H1 (cell line): ENCODE measurements around the gene ARHGEF6. TPM values are rescaled to one million over a fixed set of nuclear protein-coding genes. Genes with fewer than 3 reads are reported as not detected.

Experiments
- CTCF ChIA-PET: fragments of 300-600 bp; sonication (Branson Sonifier 250); formaldehyde crosslinking; loops from one replicate; lab custom pipeline; 2021; ENCODE audit not compliant: partially characterized antibody; lab: Charles Lee
- POLR2A ChIA-PET: fragments of 300-600 bp; sonication (Branson Sonifier 250); formaldehyde crosslinking; loops from one replicate; lab custom pipeline; 2021; ENCODE audit warnings: inconsistent platforms; ENCODE audit not compliant: partially characterized antibody; lab: Charles Lee
- DNase-seq, 2 experiments: peaks; one replicate each; pipeline versions ENCODE4 v3.0.0 to v3.0.0-alpha.2; 2010 to 2022; ENCODE audit warnings: low spot score in 2 of 2, low read depth in 1 of 2, mixed read lengths in 1 of 2
- FAIRE-seq: peaks from 2 replicates; lab custom pipeline; 2011; peaks lifted over from hg19 to GRCh38; lab: Jason Lieb, UNC
- H2AFZ ChIP-seq: 2 replicates; pipeline ENCODE4 v1.8.1; 2012; ENCODE audit warnings: low read length, inconsistent platforms
- H2AK5ac ChIP-seq: 2 replicates; pipeline ENCODE4 v1.6.1; 2013; ENCODE audit warnings: low read depth, low read length
- H2BK120ac ChIP-seq: replicated peaks from 2 replicates; pipeline ENCODE3; 2013; ENCODE audit warnings: low read depth, low read length, inconsistent platforms
- H2BK12ac ChIP-seq: 2 replicates; pipeline ENCODE4 v1.6.1; 2013; ENCODE audit warnings: low read depth, low read length
- H2BK15ac ChIP-seq: 2 replicates; pipeline ENCODE4 v1.6.1; 2013; ENCODE audit warnings: low read length
- H2BK20ac ChIP-seq: 2 replicates; pipeline ENCODE4 v1.6.1; 2013; ENCODE audit warnings: low read length
- H2BK5ac ChIP-seq: 2 replicates; pipeline ENCODE4 v1.6.1; 2013; ENCODE audit warnings: low read depth, low read length
- H3K14ac ChIP-seq: 2 replicates; pipeline ENCODE4 v1.6.1; 2013; ENCODE audit warnings: inconsistent platforms; ENCODE audit not compliant: insufficient read length
- H3K18ac ChIP-seq: 2 replicates; pipeline ENCODE4 v1.6.1; 2013; ENCODE audit warnings: low read length; ENCODE audit errors: extremely low read depth
- H3K23ac ChIP-seq: 2 replicates; pipeline ENCODE4 v1.6.1; 2013; ENCODE audit warnings: inconsistent platforms; ENCODE audit not compliant: insufficient read length
- H3K23me2 ChIP-seq: 2 replicates; pipeline ENCODE4 v1.6.1; 2013; ENCODE audit warnings: low read depth, low read length
- H3K27ac ChIP-seq: 2 replicates; pipeline ENCODE4 v1.6.1; 2011; ENCODE audit warnings: low read depth, low read length, inconsistent platforms
- H3K27me3 ChIP-seq, 4 experiments: replicated peaks in 1 of 4; 1 replicate in 1 of 4; 2 replicates in 3 of 4; pipeline versions ENCODE4 v1.6.1 to v1.8.1; 2011 to 2013; ENCODE audit warnings: low read length in 3 of 4, mild to moderate bottlenecking in 3 of 4, inconsistent platforms in 2 of 4, mixed read lengths in 2 of 4, moderate library complexity in 1 of 4; ENCODE audit not compliant: control insufficient read depth in 3 of 4, insufficient read depth in 3 of 4; ENCODE audit errors: extremely low read depth in 1 of 4
- H3K36me3 ChIP-seq, 4 experiments: 2 replicates each; pipeline versions ENCODE4 v1.6.1 to v1.8.1; 2011 to 2013; ENCODE audit warnings: mild to moderate bottlenecking in 4 of 4, low read length in 3 of 4, moderate library complexity in 2 of 4, control low read depth in 1 of 4, inconsistent platforms in 1 of 4; ENCODE audit not compliant: insufficient read depth in 4 of 4, control insufficient read depth in 2 of 4
- H3K4ac ChIP-seq: replicated peaks from 2 replicates; pipeline ENCODE3; 2013; ENCODE audit warnings: low read length, low read depth, mixed read lengths, inconsistent platforms; ENCODE audit not compliant: insufficient read length
- H3K4me1 ChIP-seq, 4 experiments: replicated peaks in 1 of 4; 1 replicate in 1 of 4; 2 replicates in 3 of 4; pipeline versions ENCODE4 v1.6.1 to v1.8.1; 2011 to 2013; ENCODE audit warnings: low read length in 3 of 4, inconsistent platforms in 2 of 4, mixed read lengths in 1 of 4; ENCODE audit not compliant: insufficient read depth in 4 of 4, control insufficient read depth in 3 of 4
- H3K4me2 ChIP-seq, 2 experiments: 2 replicates each; pipeline versions ENCODE4 v1.6.1 to v1.8.1; 2011 to 2013; ENCODE audit warnings: low read depth in 2 of 2, low read length in 2 of 2, control low read depth in 1 of 2, inconsistent platforms in 1 of 2, mild to moderate bottlenecking in 1 of 2; ENCODE audit not compliant: insufficient read depth in 1 of 2
- H3K4me3 ChIP-seq, 4 experiments: fragments of 200-600, 300-600 bp in 1 of 4; sonication (generic), shearing (Covaris generic), sonication (Bioruptor Twin) in 1 of 4; 2 replicates each; pipeline versions ENCODE4 v1.5.1 to v1.8.1; 2011 to 2016; ENCODE audit warnings: low read length in 4 of 4, low read depth in 3 of 4, control low read depth in 2 of 4, inconsistent platforms in 2 of 4, mild to moderate bottlenecking in 2 of 4, mixed read lengths in 1 of 4, moderate library complexity in 1 of 4; ENCODE audit not compliant: insufficient read depth in 2 of 4; ENCODE audit errors: extremely low read depth in 1 of 4
- H3K56ac ChIP-seq: replicated peaks from 2 replicates; pipeline ENCODE3; 2013; ENCODE audit warnings: low read depth, mild to moderate bottlenecking, mixed read lengths, low read length, inconsistent platforms; ENCODE audit not compliant: insufficient read length
- H3K79me1 ChIP-seq: 2 replicates; pipeline ENCODE4 v1.6.1; 2013; ENCODE audit warnings: low read depth, low read length, control low read depth
- H3K79me2 ChIP-seq, 2 experiments: 2 replicates each; pipeline versions ENCODE4 v1.6.1 to v1.8.1; 2012 to 2013; ENCODE audit warnings: low read length in 2 of 2, mild to moderate bottlenecking in 2 of 2, inconsistent platforms in 1 of 2; ENCODE audit not compliant: insufficient read depth in 2 of 2, control insufficient read depth in 1 of 2
- H3K9ac ChIP-seq, 4 experiments: replicated peaks in 1 of 4; 1 replicate in 1 of 4; 2 replicates in 3 of 4; pipeline versions ENCODE4 v1.6.1 to v1.8.1; 2011 to 2013; ENCODE audit warnings: low read depth in 3 of 4, low read length in 3 of 4, control low read depth in 2 of 4, mild to moderate bottlenecking in 2 of 4, moderate library complexity in 2 of 4, inconsistent platforms in 1 of 4; ENCODE audit errors: extremely low read depth in 1 of 4
- H3K9me3 ChIP-seq, 2 experiments: 2 replicates each; pipeline versions ENCODE4 v1.6.1 to v1.8.1; 2012 to 2013; ENCODE audit warnings: mild to moderate bottlenecking in 2 of 2, moderate library complexity in 2 of 2, control low read depth in 1 of 2, inconsistent platforms in 1 of 2, low read depth in 1 of 2, low read length in 1 of 2, mixed read lengths in 1 of 2; ENCODE audit not compliant: insufficient read depth in 2 of 2
- H4K20me1 ChIP-seq, 2 experiments: replicated peaks in 1 of 2; 2 replicates each; pipeline versions ENCODE3 to v1.8.1; 2011 to 2013; ENCODE audit warnings: inconsistent platforms in 2 of 2, low read length in 2 of 2, mild to moderate bottlenecking in 1 of 2; ENCODE audit not compliant: insufficient read depth in 2 of 2, control insufficient read depth in 1 of 2
- H4K5ac ChIP-seq: 2 replicates; pipeline ENCODE4 v1.6.1; 2013; ENCODE audit warnings: low read length, low read depth, mixed read lengths, inconsistent platforms; ENCODE audit not compliant: insufficient read length
- H4K8ac ChIP-seq: 2 replicates; pipeline ENCODE4 v1.8.0; 2013; ENCODE audit warnings: mild to moderate bottlenecking, moderate library complexity, low read length, inconsistent platforms; ENCODE audit not compliant: insufficient read depth; ENCODE audit errors: extremely low read depth
- H4K91ac ChIP-seq: replicated peaks from 2 replicates; pipeline ENCODE3; 2013; ENCODE audit warnings: low read length, mixed read lengths, inconsistent platforms; ENCODE audit not compliant: insufficient read length
- BRCA1 ChIP-seq: IDR thresholded peaks from 2 replicates; pipeline ENCODE4 v1.6.1; 2012; ENCODE audit warnings: low read depth, low read length, improper control_type of control experiment
- CBX5 ChIP-seq: fragments of 300-800, 300-1000 bp; sonication (generic); IDR thresholded peaks from 2 replicates; pipeline ENCODE4 v1.7.1; 2016; ENCODE audit warnings: antibody characterized with exemption, low read length, low read depth
- EGR1 ChIP-seq: IDR thresholded peaks from 2 replicates; pipeline ENCODE4 v1.6.1; 2011; ENCODE audit warnings: low read depth, low read length, borderline replicate concordance
- FOSL1 ChIP-seq: IDR thresholded peaks from 2 replicates; pipeline ENCODE4 v1.6.1; 2011; ENCODE audit warnings: mild to moderate bottlenecking, low read depth, low read length, moderate library complexity; ENCODE audit not compliant: insufficient read depth
- GTF2F1 ChIP-seq: IDR thresholded peaks from 2 replicates; pipeline ENCODE4 v1.6.1; 2012; ENCODE audit warnings: low read depth, low read length, improper control_type of control experiment, borderline replicate concordance
- KDM1A ChIP-seq: fragments of 200-600, 300-600 bp; sonication (generic); IDR thresholded peaks from 2 replicates; pipeline ENCODE4 v1.7.1; 2016; ENCODE audit warnings: mild to moderate bottlenecking, low read length, borderline replicate concordance
- NRF1 ChIP-seq: IDR thresholded peaks from 2 replicates; pipeline ENCODE4 v1.6.1; 2011; ENCODE audit warnings: mild to moderate bottlenecking, low read depth, low read length, improper control_type of control experiment
- SAP30 ChIP-seq: fragments of 300-600 bp; sonication (generic); IDR thresholded peaks from 2 replicates; pipeline ENCODE4 v1.7.1; 2012; ENCODE audit warnings: low read length, moderate library complexity, mild to moderate bottlenecking, inconsistent platforms; ENCODE audit not compliant: insufficient read depth, insufficient replicate concordance
- SP4 ChIP-seq: IDR thresholded peaks from 2 replicates; pipeline ENCODE4 v1.6.1; 2012; ENCODE audit warnings: low read length, inconsistent platforms
- SUZ12 ChIP-seq: fragments of 200-600 bp; sonication (generic); IDR thresholded peaks from 2 replicates; pipeline ENCODE4 v1.6.1; 2012; ENCODE audit warnings: mild to moderate bottlenecking, inconsistent platforms, low read length, moderate library complexity, mixed read lengths
- TAF1 ChIP-seq: IDR thresholded peaks from 2 replicates; pipeline ENCODE4 v1.6.1; 2011; ENCODE audit warnings: mild to moderate bottlenecking, low read depth, low read length
- TAF7 ChIP-seq: optimal IDR thresholded peaks from 2 replicates; pipeline ENCODE3; 2011; ENCODE audit warnings: low read depth, mild to moderate bottlenecking, inconsistent platforms, low read length, moderate library complexity, borderline replicate concordance
- TEAD4 ChIP-seq: IDR thresholded peaks from 2 replicates; pipeline ENCODE4 v1.6.1; 2012; ENCODE audit warnings: low read depth, low read length, inconsistent platforms, mixed read lengths
- ZNF274 ChIP-seq: IDR thresholded peaks from 2 replicates; pipeline ENCODE4 v1.7.0; 2012; ENCODE audit warnings: low read length, borderline replicate concordance; ENCODE audit errors: extremely low read depth
- polyA plus RNA-seq, 7 experiments: library from polyadenylated mRNA; depleted of rRNA in 3 of 7; stranded (reverse) in 5 of 7; unstranded in 2 of 7; fragments of >200 nt in 5 of 7; fragments of 200-250 nt in 2 of 7; gene quantifications; 1 replicate in 5 of 7; 2 replicates in 1 of 7; 4 replicates in 1 of 7; pipeline versions ENCODE4 v1.2.1 to v1.2.3, GENCODE V29; 2011 to 2013; ENCODE audit warnings: missing spikeins in 2 of 7, mixed read lengths in 2 of 7
- total RNA-seq: library from RNA; stranded (reverse); fragmentation: NEBNext Ultra II Directional; extraction: Animal tissue kit (Norgen Biotek cat#: 25700); gene quantifications from 2 replicates; pipeline ENCODE4 v1.2.1, GENCODE V29; 2021

Gene ARHGEF6
- total and polyA plus RNA-seq, 2 of the 8 experiments (the other 6 are each of a cell fraction or from before 2014, with no cell fraction given): 3.6 to 3.7 TPM

DNA sequence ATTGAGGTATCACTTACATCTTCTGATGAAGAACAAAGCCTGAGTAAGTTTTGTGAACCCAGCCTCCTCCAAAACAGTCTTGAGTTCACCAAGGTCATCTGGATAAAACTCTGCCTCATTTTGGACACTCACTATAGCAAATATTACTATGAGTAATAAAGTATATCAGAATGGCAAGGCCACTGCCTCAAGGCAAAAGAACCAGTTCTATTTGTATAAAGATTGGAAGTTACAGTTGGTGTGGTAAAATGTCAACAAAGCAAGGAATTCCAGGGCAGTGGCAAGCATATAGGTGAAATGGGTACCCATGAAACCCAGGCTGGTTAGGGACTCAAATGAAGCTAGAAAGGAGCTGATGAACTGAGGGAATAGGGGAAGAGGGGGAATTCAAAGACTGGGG is 2.4 kb upstream of the ARHGEF6 start:
- H3K27me3 ChIP-seq: no peaks in the 10 kb centered on the region
- H3K9ac ChIP-seq: no peak overlapping the region
- H2BK20ac ChIP-seq: no peak overlapping the region
- no peak overlapping the region for H4K5ac ChIP-seq
- CTCF ChIA-PET: no interaction called here
- no peak overlapping the region for H3K27ac ChIP-seq
- no peak overlapping the region for H2BK12ac ChIP-seq
- H2BK15ac ChIP-seq: no peak overlapping the region
- FAIRE-seq (no peak), DNase-seq (no peak)
- no peak overlapping the region for H2BK120ac ChIP-seq
- H3K79me1 ChIP-seq: no peaks in the 10 kb centered on the region
- no peak overlapping the region for H3K23ac ChIP-seq
- H3K56ac ChIP-seq: no peak overlapping the region
- no peaks in the 10 kb centered on the region for H3K36me3 ChIP-seq
- H3K9me3 ChIP-seq: no peaks in the 10 kb centered on the region
- no peak overlapping the region for H3K4ac ChIP-seq
- POLR2A ChIA-PET: no interaction called here
- no peak overlapping the region for H2BK5ac ChIP-seq
- H4K8ac ChIP-seq: no peak overlapping the region
- TF ChIP-seq FOSL1 (no peak), CBX5 (no peak), ZNF274 (no peak), TAF1 (no peak), SAP30 (no peak), BRCA1 (no peak), NRF1 (no peak), KDM1A (no peak), GTF2F1 (no peak), SUZ12 (no peak), SP4 (no peak), TEAD4 (no peak), TAF7 (no peak), EGR1 (no peak)
- TF ChIP-seq, all 59 proteins: peak for 0
- Histone ChIP-seq H3K18ac (no peak overlapping the region), H3K23me2 (no peaks in the 10 kb centered on the region), H3K4me2 (no peak overlapping the region), H3K4me1 (no peaks in the 10 kb centered on the region), H2AFZ (no peak overlapping the region), H3K14ac (no peak overlapping the region), H2AK5ac (no peak overlapping the region), H3K4me3 (no peak overlapping the region), H4K91ac (no peak overlapping the region), H3K79me2 (no peaks in the 10 kb centered on the region), H4K20me1 (no peaks in the 10 kb centered on the region)
